Measurements from ENCODE around the gene HGFAC.

GRCh38 chr4:3473996-3474765 lies 32.4 kb downstream of the HGFAC start:
- TF ChIP-seq CTCF (IDR thresholded peaks at IDR 0.05; ENCODE audit: poor library complexity, severe bottlenecking) (no peak), SMC3 (conservative IDR thresholded peaks at IDR 0.05; ENCODE audit: poor library complexity) (no peak), EZH2 (IDR thresholded peaks at IDR 0.05; ENCODE audit: borderline replicate concordance, insufficient read depth, low read length, poor library complexity, severe bottlenecking) (no peak), MXI1 (conservative IDR thresholded peaks at IDR 0.05; ENCODE audit: poor library complexity, severe bottlenecking) (no peak), REST (IDR thresholded peaks at IDR 0.05; ENCODE audit: borderline replicate concordance) (no peak), RAD21 (conservative IDR thresholded peaks at IDR 0.05) (no peak), EP300 (conservative IDR thresholded peaks at IDR 0.05; ENCODE audit: poor library complexity, severe bottlenecking) (no peak), POLR2AphosphoS5 (IDR thresholded peaks at IDR 0.05) (no peak)

All from neural cell (in vitro differentiated cells).